A549 (cell line): ENCODE results near the gene KIF20B. TPM values are rescaled to one million over a fixed set of nuclear protein-coding genes. Genes with fewer than 3 reads are reported as not detected.

Experiments used
- ATAC-seq, 2 experiments: fragments of 200-7000 bp in 1 of 2; fragments of >200 bp in 1 of 2; cut with Nextera tagmentation in 1 of 2; cut with Tn5 transposase in 1 of 2; 3 replicates each; pipeline versions ENCODE4 v1.8.0 to v1.9.1; 2018 to 2020; ENCODE audit warnings: mild to moderate bottlenecking in 1 of 2, moderate library complexity in 1 of 2
- CTCF ChIA-PET: fragments of 300-600 bp; sonication (Branson Sonifier 250); formaldehyde crosslinking; extraction: SDS; loops from one replicate; lab custom pipeline; 2021; ENCODE audit warnings: antibody characterized with exemption, inconsistent platforms; lab: Yijun Ruan, JAX
- POLR2A ChIA-PET: fragments of 350-600 bp; formaldehyde crosslinking; extraction: SDS; loops from one replicate; lab custom pipeline; 2021; ENCODE audit warnings: antibody characterized with exemption, inconsistent platforms; lab: Yijun Ruan, JAX
- DNase-seq, 2 experiments: peaks; one replicate each; pipeline versions ENCODE4 v3.0.0 to v3.0.0-alpha.2; 2011 to 2016; ENCODE audit warnings: low read depth in 1 of 2, low spot score in 1 of 2
- FAIRE-seq: peaks from 2 replicates; lab custom pipeline; 2011; peaks lifted over from hg19 to GRCh38; lab: Jason Lieb, UNC
- H3K27ac ChIP-seq, 2 experiments: fragments of >200 bp; sonication (Bioruptor Twin); formaldehyde crosslinking; 3 replicates each; pipeline ENCODE4 v1.5.1; 2016 to 2017
- H3K4me1 ChIP-seq: fragments of >200 bp; sonication (Bioruptor Twin); formaldehyde crosslinking; 3 replicates; pipeline ENCODE4 v1.6.1; 2016
- H3K4me2 ChIP-seq: fragments of >200 bp; sonication (Bioruptor Twin); formaldehyde crosslinking; 3 replicates; pipeline ENCODE4 v1.6.1; 2016
- H3K4me3 ChIP-seq: fragments of >200 bp; sonication (Bioruptor Twin); formaldehyde crosslinking; 3 replicates; pipeline ENCODE4 v1.5.1; 2016
- H3K9me3 ChIP-seq: fragments of >200 bp; sonication (Bioruptor Twin); formaldehyde crosslinking; 3 replicates; pipeline ENCODE4 v1.6.1; 2016
- ATOH8 ChIP-seq: fragments of 250-450 bp; sonication (Bioruptor Pico); IDR thresholded peaks from 2 replicates; pipeline ENCODE4 v1.5.0; 2020; ENCODE audit warnings: low read depth, mild to moderate bottlenecking, moderate library complexity
- CBX2 ChIP-seq: fragments of 200-600 bp; sonication (generic); IDR thresholded peaks from 2 replicates; pipeline ENCODE4 v1.6.1; 2016; ENCODE audit warnings: low read depth, mild to moderate bottlenecking, borderline replicate concordance
- CEBPB ChIP-seq, 2 experiments: fragments of >200 bp in 1 of 2; sonication (Bioruptor Twin) in 1 of 2; formaldehyde crosslinking in 1 of 2; IDR thresholded peaks; 2 replicates each; pipeline ENCODE4 v1.6.1; 2012 to 2016
- CHD2 ChIP-seq: fragments of 150-350 bp; IDR thresholded peaks from 2 replicates; pipeline ENCODE4 v1.6.1; 2014; ENCODE audit warnings: low read length; ENCODE audit not compliant: partially characterized antibody
- CTCF ChIP-seq: fragments of >200 bp; sonication (Bioruptor Twin); formaldehyde crosslinking; IDR thresholded peaks from 3 replicates; pipeline ENCODE4 v1.5.1; 2016
- E2F6 ChIP-seq: IDR thresholded peaks from 2 replicates; pipeline ENCODE4 v1.6.1; 2012; ENCODE audit warnings: low read depth, borderline replicate concordance
- FOSL2 ChIP-seq, 2 experiments: fragments of 450-650 bp in 1 of 2; fragments of >200 bp in 1 of 2; sonication (Bioruptor Twin) in 1 of 2; formaldehyde crosslinking; IDR thresholded peaks; 2 replicates each; pipeline versions ENCODE4 v1.5.0 to v1.6.1; 2016 to 2020; ENCODE audit warnings: mild to moderate bottlenecking in 1 of 2, moderate library complexity in 1 of 2
- FOXS1 ChIP-seq: fragments of 250-450 bp; sonication (Bioruptor Pico); IDR thresholded peaks from 2 replicates; pipeline ENCODE4 v1.5.0; 2020; ENCODE audit warnings: mild to moderate bottlenecking, moderate library complexity
- GATA3 ChIP-seq: IDR thresholded peaks from 2 replicates; pipeline ENCODE4 v1.6.1; 2012; ENCODE audit warnings: borderline replicate concordance
- HDAC2 ChIP-seq: fragments of 200-600 bp; sonication (generic); IDR thresholded peaks from 2 replicates; pipeline ENCODE4 v1.6.1; 2016
- HMGXB4 ChIP-seq: fragments of 250-450 bp; sonication (Bioruptor Pico); IDR thresholded peaks from 2 replicates; pipeline ENCODE4 v1.5.0; 2021; ENCODE audit warnings: mild to moderate bottlenecking, moderate library complexity, borderline replicate concordance
- HOXB5 ChIP-seq: fragments of 250-450 bp; sonication (Bioruptor Pico); IDR thresholded peaks from 2 replicates; pipeline ENCODE4 v1.5.0; 2020; ENCODE audit warnings: mild to moderate bottlenecking, moderate library complexity
- JUN ChIP-seq, 2 experiments: fragments of >200 bp; sonication (Bioruptor Twin); formaldehyde crosslinking; IDR thresholded peaks; 2 replicates in 1 of 2; 3 replicates in 1 of 2; pipeline ENCODE4 v1.6.1; 2016 to 2017
- KDM1A ChIP-seq: fragments of 200-600 bp; sonication (generic); IDR thresholded peaks from 2 replicates; pipeline ENCODE4 v1.6.1; 2016; ENCODE audit warnings: low read depth, mild to moderate bottlenecking
- KDM5A ChIP-seq: fragments of 200-600 bp; sonication (generic); IDR thresholded peaks from 2 replicates; pipeline ENCODE4 v1.6.1; 2016; ENCODE audit warnings: antibody characterized with exemption, mild to moderate bottlenecking
- MAX ChIP-seq: IDR thresholded peaks from 2 replicates; pipeline ENCODE4 v1.6.1; 2012
- NFE2L2 ChIP-seq: fragments of 150-350 bp; conservative IDR thresholded peaks from 2 replicates; pipeline ENCODE4 v1.6.1; 2014; ENCODE audit warnings: low read length
- NPAS2 ChIP-seq: fragments of 250-450 bp; sonication (Bioruptor Pico); IDR thresholded peaks from 2 replicates; pipeline ENCODE4 v1.8.0; 2022; ENCODE audit warnings: mild to moderate bottlenecking, moderate library complexity, borderline replicate concordance
- PBX3 ChIP-seq: IDR thresholded peaks from 2 replicates; pipeline ENCODE4 v1.6.1; 2012
- PHF8 ChIP-seq: fragments of 200-600 bp; sonication (generic); IDR thresholded peaks from 2 replicates; pipeline ENCODE4 v1.6.1; 2016; ENCODE audit warnings: low read depth, mild to moderate bottlenecking, antibody characterized with exemption, moderate library complexity, borderline replicate concordance
- POLR2A ChIP-seq: IDR thresholded peaks from 2 replicates; pipeline ENCODE4 v1.6.1; 2012; ENCODE audit warnings: mild to moderate bottlenecking, low read length
- POLR2AphosphoS2 ChIP-seq: conservative IDR thresholded peaks from 2 replicates; pipeline ENCODE4 v1.6.1; 2012; ENCODE audit warnings: low read length, improper control_type of control experiment, inconsistent platforms
- RAD21 ChIP-seq, 2 experiments: fragments of >200 bp in 1 of 2; sonication (Bioruptor Twin) in 1 of 2; formaldehyde crosslinking in 1 of 2; IDR thresholded peaks in 1 of 2; conservative IDR thresholded peaks in 1 of 2; 2 replicates in 1 of 2; 3 replicates in 1 of 2; pipeline ENCODE4 v1.6.1; 2012 to 2018; ENCODE audit warnings: inconsistent platforms in 1 of 2
- RCOR1 ChIP-seq: fragments of 150-350 bp; IDR thresholded peaks from 2 replicates; pipeline ENCODE4 v1.6.1; 2014; ENCODE audit warnings: antibody characterized with exemption, low read length, low read depth
- RFX5 ChIP-seq: fragments of 450-650 bp; IDR thresholded peaks from 2 replicates; pipeline ENCODE4 v1.7.1; 2014; ENCODE audit warnings: antibody characterized with exemption, mild to moderate bottlenecking, moderate library complexity
- RNF2 ChIP-seq: fragments of 200-600 bp; sonication (generic); IDR thresholded peaks from 2 replicates; pipeline ENCODE4 v1.6.1; 2016; ENCODE audit warnings: low read depth, mild to moderate bottlenecking, antibody characterized with exemption, moderate library complexity, borderline replicate concordance
- SMC3 ChIP-seq: fragments of >200 bp; sonication (Bioruptor Twin); formaldehyde crosslinking; IDR thresholded peaks from 3 replicates; pipeline ENCODE4 v1.6.1; 2018; ENCODE audit warnings: inconsistent platforms
- TP53 ChIP-seq: fragments of 250-450 bp; sonication (Bioruptor Pico); IDR thresholded peaks from 2 replicates; pipeline ENCODE4 v1.5.0; 2021; ENCODE audit warnings: mild to moderate bottlenecking, moderate library complexity
- USF2 ChIP-seq: fragments of 450-650 bp; IDR thresholded peaks from 2 replicates; pipeline ENCODE4 v1.6.1; 2014; ENCODE audit warnings: antibody characterized with exemption
- ZC3H11A ChIP-seq: fragments of 450-650 bp; IDR thresholded peaks from 2 replicates; pipeline ENCODE4 v1.6.1; 2014; ENCODE audit warnings: antibody characterized with exemption, mild to moderate bottlenecking
- ZNF302 ChIP-seq: fragments of 250-450 bp; sonication (Bioruptor Pico); IDR thresholded peaks from 2 replicates; pipeline ENCODE4 v1.9.0; 2021; ENCODE audit warnings: inconsistent platforms, mild to moderate bottlenecking, moderate library complexity
- WGBS: methylation state at CpG from one replicate; pipeline ENCODE4 v1.1.6; 2017; ENCODE audit errors: missing lambda C conversion rate; 5-methylcytosine and 5-hydroxymethylcytosine counted together
- polyA minus RNA-seq: library from RNA; depleted of rRNA, polyadenylated mRNA; stranded (reverse); fragments of >200 nt; gene quantifications from 2 replicates; pipeline ENCODE4 v1.2.3, GENCODE V29; 2011; rRNA and poly(A)+ RNA removed
- polyA plus RNA-seq, 4 experiments: library from polyadenylated mRNA; depleted of rRNA in 3 of 4; stranded (reverse); fragments of >200 nt; fragmentation: RNase III in 1 of 4; extraction: RNeasy Plus Mini Kit Qiagen cat#74134 plus additional on column Dnase treatment in 1 of 4; gene quantifications; 2 replicates in 3 of 4; 3 replicates in 1 of 4; pipeline ENCODE4 v1.2.3, GENCODE V29; 2011 to 2017

The KIF20B gene
- 14.2 and 14.8 TPM in 2 replicates for polyA plus RNA-seq (2011; rRNA removed)
- polyA plus RNA-seq (2012; cell fraction: cytosol; rRNA removed) = 2.0 and 2.3 TPM in 2 replicates
- 1.9 and 2.6 TPM in 2 replicates for polyA plus RNA-seq (2012; cell fraction: nucleus; rRNA removed)
- 12.3 to 14.4 TPM (median 12.6 TPM) in 3 replicates for polyA plus RNA-seq (2017; fragmentation: RNase III; extraction: RNeasy Plus Mini Kit Qiagen cat#74134 plus additional on column Dnase treatment)
- polyA minus RNA-seq = 4.1 and 4.8 TPM in 2 replicates

- peak; percentile 92 to 96 for DNase-seq
- H3K27ac ChIP-seq = peak within 1 kb of the TSS; percentile 81 to 88
- ChIA-PET POLR2A (interaction anchor here (0.5 to 1.5 kb wide), 15 partner anchors 9 to 283 kb away, joined by 3 to 38 read pairs (median 3); no protein-coding TSS in a partner anchor), CTCF (interaction anchor here (0.8 to 2.0 kb wide), 6 partner anchors 9 to 76 kb away, joined by 3 to 4 read pairs (median 4); no protein-coding TSS in a partner anchor)
- no peak for FAIRE-seq
- peak within 1 kb of the TSS; percentile 79 for H3K4me2 ChIP-seq
- H3K4me3 ChIP-seq = peak within 1 kb of the TSS; percentile 54
- peaks cover 25% of the 10 kb centered on the region; the same call in 2 of the 3 replicates for H3K4me1 ChIP-seq
- under 1% methylated on average over 36 of the region's 48 CpGs for WGBS
- ATAC-seq = peak; percentile 99 to 100
- no peaks in the 10 kb centered on the region for H3K9me3 ChIP-seq
- TF ChIP-seq KDM5A (peak; percentile 80), NFE2L2 (0 out of 2 replicates have a peak, but pooled peaks have one; percentile 10), HOXB5 (CRISPR knock-in tag) (no peak), HDAC2 (peak; percentile 70; the same call in 1 of the 2 replicates), RCOR1 (no peak), ZC3H11A (no peak), GATA3 (peak; percentile 37), PHF8 (peak; percentile 83), ATOH8 (CRISPR knock-in tag) (no peak), CEBPB (IDR thresholded peaks at IDR 0.05) (no peak), RNF2 (no peak), ZNF302 (CRISPR knock-in tag) (no peak), FOSL2 (IDR thresholded peaks at IDR 0.05) (no peak), FOSL2 (CRISPR knock-in tag; IDR thresholded peaks at IDR 0.05) (peak; percentile 88), NPAS2 (no peak), POLR2AphosphoS2 (no peak), PBX3 (no peak), KDM1A (no peak; the same call in 1 of the 2 replicates), MAX (peak; percentile 86), HMGXB4 (CRISPR knock-in tag) (no peak), RAD21 (conservative IDR thresholded peaks at IDR 0.05 in 1 of 2, IDR thresholded peaks at IDR 0.05 in 1 of 2) (peak; percentile 27 to 31; a peak in 3 of 5 replicates), E2F6 (peak; percentile 48; the same call in 1 of the 2 replicates), FOXS1 (CRISPR knock-in tag) (no peak), POLR2A (peak; percentile 71), RFX5 (no peak), USF2 (no peak), CHD2 (no peak), SMC3 (peak; percentile 28; the same call in 1 of the 3 replicates), CBX2 (no peak), TP53 (CRISPR knock-in tag) (no peak), JUN (IDR thresholded peaks at IDR 0.05) (peak in 1 of 2 experiments; percentile 87; a peak in 4 of 5 replicates), CTCF (no peak)
These were observed at the start of gene KIF20B for GRCh38 chr10:89701242-89702120. Gene KIF20B, plus strand, starts transcription at chr10:89701590. Its CDS starts 3,705 bp downstream, at chr10:89705295.
